GM21367 (cell line): ENCODE measurements around the gene SORT1.

Experiments used
- ATAC-seq: cut with Tn5 transposase; IDR thresholded peaks from one replicate; pipeline ENCODE4 v1.9.1; 2021; ENCODE audit not compliant: unreplicated experiment

SORT1 gene

DNA sequence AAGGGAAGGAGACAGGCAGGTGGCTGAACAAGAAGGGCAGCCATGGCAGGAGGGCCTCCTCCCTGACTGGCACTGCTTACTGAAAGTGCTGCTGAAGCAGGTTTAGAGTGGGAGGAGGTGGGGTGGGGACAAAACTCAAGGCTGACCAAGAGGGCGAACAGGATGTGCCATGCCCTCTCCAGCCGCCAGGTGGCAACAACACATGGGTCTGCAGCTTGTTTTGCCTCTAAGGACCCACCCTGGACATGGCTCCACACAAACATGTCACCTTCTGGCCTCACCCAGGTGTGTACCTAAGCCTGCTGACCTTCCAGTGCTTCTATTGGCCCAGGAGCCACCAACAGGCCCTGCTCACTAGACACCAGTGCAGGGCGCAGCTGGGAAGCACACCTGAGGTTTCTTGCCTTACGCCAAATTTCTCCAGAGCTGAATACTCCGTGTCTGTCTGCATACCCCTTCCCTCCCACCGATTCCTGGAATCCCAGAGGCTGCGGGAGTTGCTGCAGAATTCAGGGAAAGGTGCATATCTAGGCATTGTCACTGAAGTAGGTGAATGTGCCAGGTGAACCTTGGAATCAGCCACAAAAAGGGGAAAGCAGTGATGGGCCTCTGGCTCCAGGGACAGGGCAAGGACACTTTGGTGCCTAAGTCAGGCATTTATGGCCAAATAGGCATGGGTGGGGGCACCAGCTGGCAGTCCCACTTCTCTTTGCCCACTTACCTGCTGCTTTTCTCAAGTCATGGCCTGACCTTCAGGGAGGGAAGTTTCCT is 120.1 kb downstream of the SORT1 start:
- ATAC-seq = peak; percentile 61

DNA sequence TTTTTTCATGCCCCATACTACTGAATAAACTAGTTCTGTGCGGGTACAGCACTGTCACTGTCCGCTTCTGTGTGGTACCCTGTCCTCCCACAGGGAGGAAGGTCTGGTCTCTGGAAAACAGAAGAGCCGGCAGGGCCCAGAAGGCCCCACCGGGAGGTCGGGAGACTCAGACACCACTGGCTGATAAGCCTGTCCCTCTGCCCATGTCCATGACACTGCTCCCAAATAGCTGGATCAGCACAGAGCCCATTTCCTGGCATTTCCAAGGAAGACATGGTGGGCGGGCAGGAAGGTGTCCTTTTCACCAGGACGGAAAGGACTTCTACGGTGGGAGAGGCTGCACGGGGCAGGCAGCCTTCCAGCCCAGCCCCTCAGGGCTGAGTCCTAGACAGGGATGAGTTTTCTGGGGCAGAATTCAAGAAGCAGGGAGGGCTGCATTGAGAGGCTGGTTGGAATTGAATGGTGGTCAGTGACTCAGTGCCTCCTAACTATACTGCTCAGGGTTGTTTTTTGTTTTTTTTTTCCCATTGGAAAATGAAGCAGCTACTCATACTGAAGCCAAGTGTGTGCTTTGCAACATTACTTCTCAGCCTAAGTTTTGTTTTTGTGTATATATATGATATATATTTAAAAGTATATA is 121.9 kb downstream of the SORT1 start:
- no peak for ATAC-seq

DNA sequence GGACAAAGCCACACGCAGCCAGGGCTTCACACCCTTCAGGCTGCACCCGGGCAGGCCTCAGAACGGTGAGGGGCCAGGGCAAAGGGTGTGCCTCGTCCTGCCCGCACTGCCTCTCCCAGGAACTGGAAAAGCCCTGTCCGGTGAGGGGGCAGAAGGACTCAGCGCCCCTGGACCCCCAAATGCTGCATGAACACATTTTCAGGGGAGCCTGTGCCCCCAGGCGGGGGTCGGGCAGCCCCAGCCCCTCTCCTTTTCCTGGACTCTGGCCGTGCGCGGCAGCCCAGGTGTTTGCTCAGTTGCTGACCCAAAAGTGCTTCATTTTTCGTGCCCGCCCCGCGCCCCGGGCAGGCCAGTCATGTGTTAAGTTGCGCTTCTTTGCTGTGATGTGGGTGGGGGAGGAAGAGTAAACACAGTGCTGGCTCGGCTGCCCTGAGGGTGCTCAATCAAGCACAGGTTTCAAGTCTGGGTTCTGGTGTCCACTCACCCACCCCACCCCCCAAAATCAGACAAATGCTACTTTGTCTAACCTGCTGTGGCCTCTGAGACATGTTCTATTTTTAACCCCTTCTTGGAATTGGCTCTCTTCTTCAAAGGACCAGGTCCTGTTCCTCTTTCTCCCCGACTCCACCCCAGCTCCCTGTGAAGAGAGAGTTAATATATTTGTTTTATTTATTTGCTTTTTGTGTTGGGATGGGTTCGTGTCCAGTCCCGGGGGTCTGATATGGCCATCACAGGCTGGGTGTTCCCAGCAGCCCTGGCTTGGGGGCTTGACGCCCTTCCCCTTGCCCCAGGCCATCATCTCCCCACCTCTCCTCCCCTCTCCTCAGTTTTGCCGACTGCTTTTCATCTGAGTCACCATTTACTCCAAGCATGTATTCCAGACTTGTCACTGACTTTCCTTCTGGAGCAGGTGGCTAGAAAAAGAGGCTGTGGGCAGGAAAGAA is 122.9 kb downstream of the SORT1 start:
- ATAC-seq = no peak

DNA sequence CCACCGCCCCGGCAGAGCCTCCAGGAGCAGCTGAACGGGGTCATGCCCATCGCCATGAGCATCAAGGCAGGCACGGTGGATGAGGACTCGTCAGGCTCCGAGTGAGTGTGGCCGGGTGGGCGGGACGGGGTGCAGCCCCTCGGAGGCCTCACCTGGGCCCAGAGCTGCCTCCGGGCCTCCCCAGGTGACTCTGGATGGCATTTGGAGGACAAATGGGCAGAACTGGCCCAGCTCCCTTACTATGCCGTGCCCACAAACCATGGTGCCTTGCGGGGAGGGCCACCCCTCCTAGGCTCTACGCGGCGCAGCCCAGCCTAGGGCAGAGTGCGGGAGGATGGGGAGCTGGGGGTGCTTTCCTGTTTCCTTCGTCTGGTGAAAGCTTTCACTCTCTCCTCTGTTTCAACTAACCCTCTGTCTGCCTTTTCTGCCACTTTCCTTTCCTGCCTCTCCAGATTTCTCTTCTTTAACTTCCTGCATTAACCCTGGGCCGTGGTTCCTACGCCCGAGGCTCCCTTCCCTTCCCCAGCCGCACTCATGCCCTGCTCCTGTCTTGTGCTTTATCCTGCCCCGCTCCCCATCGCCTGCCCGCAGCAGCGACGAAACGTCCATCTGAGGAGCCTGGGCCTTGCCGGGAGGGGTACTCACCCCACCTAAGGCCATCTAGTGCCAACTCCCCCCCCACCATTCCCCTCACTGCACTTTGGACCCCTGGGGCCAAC is 124.0 kb downstream of the SORT1 start:
- no peak for ATAC-seq

DNA sequence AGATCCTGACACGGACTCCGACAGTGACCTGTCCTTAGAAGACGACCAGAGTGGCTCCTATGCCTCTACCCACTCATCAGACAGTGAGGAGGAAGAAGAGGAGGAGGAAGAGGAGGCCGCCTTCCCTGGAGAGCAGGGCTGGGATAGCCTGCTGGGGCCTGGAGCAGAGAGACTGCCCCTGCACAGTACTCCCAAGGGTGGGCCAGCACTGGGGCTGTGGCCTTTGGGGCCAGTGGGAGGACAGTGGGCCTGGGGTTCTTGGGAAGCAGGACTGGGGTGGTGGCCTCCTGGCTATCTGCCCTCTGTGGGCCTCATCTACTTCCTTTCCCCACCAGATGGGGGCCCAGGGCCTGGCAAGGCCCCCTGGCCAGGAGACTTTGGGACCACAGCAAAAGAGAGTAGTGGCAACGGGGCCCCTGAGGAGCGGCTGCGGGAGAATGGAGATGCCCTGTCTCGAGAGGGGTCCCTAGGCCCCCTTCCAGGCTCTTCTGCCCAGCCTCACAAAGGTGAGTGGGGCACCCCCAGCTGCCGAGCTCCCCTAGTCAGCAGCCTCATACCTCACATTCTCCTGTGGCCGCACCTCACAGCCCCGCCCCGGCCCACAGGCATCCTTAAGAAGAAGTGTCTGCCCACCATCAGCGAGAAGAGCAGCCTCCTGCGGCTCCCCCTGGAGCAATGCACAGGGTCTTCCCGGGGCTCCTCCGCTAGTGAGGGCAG is 124.7 kb downstream of the SORT1 start:
- no peak for ATAC-seq

DNA sequence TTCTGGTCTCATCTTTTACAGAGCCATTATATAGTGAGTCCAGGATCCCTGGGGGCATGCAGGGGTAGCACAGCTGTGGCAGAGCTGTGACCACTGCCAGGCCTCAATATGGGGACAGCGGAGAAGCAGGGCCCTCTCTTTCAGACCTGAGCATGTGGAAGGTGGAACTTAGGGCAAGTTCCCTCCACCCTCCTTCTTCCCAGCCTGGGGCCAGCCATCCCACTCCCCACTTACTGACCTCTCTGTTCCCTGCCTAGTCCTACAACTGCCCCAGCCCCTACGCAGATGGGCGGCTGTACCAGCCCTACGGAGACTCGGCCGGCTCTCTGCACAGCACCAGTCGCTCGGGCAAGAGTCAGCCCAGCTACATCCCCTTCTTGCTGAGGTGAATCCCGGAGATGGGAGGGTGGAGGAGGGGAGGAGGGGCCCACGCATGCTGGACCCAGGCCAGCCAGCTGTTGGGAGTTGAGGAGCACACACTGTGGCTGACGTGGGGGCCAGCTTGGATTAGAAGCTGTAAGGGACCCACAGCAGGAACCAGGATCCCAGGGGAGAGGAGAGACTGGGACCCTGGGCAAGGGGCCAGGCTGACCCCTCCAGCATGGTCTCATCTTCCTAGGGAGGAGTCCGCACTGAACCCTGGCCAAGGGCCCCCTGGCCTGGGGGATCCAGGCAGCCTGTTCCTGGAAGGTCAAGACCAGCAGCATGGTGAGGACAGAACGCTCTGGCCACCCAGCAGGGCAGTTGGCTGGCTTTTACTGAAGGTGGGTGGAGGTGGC is 125.5 kb downstream of the SORT1 start:
- ATAC-seq = no peak

DNA sequence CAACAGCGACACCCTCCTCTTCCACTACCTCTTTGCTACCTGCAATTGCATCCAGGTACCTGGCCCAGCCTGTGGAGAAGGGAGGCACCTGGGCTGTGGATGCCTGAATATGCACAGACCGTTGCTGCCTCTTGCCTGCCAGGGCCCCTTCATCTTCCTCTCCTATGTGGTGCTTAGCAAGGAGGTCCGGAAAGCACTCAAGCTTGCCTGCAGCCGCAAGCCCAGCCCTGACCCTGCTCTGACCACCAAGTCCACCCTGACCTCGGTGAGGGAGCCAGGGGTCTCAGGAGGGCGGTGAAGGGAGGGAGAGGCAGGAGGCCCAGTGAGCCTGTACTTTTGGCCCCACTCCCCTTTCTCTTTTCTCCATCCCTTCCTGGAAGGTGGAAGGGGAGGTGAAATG is 126.3 kb downstream of the SORT1 start:
- no peak for ATAC-seq

DNA sequence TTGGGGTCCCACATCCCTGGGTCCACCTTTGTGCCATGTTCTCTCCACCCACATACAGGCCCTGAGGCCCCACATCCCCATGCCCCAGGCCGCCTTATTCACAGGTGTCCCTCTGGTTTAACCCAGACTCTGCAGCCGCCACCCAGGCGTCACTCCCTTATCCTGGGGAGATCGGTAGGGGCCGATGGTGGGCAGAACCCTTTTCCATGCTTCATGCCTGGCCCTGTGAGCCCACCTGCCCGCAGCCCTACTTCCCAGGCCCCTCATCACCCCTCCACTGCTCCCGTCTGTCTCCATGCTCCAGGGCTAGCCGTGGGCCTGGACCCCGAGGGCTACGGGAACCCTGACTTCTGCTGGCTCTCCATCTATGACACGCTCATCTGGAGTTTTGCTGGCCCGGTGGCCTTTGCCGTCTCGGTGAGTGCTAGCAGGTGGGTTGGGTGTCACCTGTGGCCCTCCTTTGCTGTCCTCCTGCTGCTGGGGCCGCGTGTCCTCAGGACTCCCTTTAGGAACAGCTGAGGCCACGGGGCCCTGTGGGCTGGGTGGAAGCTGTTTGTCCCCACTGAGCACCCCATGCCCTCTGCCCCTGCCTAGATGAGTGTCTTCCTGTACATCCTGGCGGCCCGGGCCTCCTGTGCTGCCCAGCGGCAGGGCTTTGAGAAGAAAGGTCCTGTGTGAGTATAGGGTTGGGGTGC is 126.9 kb downstream of the SORT1 start:
- ATAC-seq = no peak

DNA sequence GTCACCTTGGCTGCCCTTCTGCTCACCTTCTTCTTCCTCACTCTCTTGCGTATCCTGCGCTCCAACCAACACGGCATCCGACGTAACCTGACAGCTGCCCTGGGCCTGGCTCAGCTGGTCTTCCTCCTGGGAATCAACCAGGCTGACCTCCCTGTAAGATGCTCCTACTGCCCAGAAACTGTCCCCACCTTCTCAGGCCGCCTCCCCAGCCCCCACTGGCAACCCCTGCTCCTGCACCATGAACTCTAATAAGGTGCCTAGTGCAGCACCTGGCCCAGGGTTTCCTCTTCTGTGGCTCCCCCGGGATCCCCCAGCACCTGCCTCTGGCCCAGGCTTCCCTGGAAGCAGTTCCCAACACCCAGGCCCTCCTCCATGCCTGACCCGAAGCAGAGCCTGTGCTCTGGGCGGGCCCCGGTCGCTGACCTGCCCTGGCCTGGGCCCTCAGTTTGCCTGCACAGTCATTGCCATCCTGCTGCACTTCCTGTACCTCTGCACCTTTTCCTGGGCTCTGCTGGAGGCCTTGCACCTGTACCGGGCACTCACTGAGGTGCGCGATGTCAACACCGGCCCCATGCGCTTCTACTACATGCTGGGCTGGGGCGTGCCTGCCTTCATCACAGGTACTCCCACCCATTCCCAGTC is 127.6 kb downstream of the SORT1 start:
- no peak for ATAC-seq

DNA sequence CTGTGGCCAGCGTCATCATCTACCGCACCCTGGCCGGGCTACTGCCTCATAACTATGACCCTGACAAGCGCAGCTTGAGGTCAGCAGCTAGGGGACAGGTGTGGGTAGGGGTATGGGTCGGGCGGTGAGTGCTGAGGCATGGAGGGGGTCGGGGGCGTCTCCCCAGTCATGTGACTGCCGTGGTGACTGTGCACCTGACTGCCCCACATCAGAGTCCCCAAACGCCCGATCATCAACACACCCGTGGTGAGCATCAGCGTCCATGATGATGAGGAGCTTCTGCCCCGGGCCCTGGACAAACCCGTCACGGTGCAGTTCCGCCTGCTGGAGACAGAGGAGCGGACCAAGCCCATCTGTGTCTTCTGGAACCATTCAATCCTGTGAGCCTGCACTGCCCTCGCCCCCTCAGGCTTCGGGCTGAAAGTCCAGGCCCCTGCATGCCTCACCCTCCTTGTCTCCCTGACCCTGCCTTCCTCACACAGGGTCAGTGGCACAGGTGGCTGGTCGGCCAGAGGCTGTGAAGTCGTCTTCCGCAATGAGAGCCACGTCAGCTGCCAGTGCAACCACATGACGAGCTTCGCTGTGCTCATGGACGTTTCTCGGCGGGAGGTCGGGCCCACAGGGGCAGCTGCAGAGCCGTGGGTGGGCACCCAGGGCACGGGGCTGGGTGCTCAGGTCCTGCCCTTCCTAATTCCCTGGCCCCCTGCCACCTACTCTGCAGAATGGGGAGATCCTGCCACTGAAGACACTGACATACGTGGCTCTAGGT is 128.3 kb downstream of the SORT1 start:
- ATAC-seq = no peak

DNA sequence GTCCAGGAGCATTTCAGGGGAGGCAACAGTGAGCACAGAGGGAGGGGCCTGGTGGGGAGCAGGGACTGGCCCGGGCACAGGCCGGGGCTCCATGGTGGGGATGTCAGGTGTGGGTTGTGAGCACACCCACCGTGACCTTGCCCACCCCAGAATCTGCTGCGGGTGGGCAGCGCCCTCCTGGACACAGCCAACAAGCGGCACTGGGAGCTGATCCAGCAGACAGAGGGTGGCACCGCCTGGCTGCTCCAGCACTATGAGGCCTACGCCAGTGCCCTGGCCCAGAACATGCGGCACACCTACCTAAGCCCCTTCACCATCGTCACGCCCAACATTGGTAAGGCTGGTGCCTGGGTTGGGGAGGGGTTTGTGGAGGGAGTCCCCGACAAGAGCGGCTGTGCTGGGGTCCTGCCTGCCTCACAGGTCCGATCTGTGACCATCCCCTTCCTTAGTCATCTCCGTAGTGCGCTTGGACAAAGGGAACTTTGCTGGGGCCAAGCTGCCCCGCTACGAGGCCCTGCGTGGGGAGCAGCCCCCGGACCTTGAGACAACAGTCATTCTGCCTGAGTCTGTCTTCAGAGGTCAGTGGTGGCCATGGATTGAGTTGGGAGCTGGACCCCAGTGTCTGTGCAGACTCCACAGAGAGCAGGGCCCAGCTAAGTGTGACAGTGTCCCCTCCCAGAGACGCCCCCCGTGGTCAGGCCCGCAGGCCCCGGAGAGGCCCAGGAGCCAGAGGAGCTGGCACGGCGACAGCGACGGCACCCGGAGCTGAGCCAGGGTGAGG is 129.1 kb downstream of the SORT1 start:
- ATAC-seq = no peak

DNA sequence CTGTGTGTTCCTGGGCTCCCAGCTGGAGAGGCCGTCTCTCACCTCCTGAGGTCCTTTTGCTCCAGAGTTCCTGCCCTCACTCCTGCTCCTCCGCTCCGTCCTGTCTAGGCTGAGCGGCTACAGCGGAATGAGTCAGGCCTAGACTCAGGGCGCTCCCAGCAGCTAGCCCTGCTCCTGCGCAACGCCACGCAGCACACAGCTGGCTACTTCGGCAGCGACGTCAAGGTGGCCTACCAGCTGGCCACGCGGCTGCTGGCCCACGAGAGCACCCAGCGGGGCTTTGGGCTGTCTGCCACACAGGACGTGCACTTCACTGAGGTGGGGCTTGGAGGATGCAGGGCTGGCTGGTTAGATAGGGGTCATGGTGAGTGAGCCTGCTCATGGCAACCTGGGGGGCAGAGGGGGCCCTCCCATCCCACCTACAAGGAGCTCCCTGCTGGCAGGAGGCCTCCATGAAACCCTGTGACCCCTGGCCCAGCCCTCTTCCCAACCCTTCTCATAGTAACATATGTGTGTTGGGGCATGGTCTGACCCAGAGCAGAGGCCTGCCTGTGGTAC is 129.9 kb downstream of the SORT1 start:
- no peak for ATAC-seq

DNA sequence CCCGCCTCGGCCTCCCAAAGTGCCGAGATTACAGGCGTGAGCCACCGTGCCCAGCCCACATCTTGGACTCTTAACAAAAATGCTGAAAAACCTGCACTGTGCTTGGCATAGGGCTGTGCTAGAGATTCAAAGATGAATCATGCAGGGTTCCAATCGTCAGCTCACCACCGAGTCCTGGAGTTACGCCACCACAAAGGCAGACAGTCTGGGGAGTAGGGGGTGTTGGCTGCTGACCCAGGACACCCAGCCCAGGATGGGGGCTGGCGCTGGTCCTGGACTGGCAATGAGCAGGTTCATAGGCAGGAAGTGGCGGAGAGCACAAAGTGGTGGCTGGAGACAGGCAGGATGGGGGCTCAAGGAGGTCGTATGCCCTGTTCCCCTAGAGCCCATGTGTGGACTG is 130.8 kb downstream of the SORT1 start:
- ATAC-seq = no peak

DNA sequence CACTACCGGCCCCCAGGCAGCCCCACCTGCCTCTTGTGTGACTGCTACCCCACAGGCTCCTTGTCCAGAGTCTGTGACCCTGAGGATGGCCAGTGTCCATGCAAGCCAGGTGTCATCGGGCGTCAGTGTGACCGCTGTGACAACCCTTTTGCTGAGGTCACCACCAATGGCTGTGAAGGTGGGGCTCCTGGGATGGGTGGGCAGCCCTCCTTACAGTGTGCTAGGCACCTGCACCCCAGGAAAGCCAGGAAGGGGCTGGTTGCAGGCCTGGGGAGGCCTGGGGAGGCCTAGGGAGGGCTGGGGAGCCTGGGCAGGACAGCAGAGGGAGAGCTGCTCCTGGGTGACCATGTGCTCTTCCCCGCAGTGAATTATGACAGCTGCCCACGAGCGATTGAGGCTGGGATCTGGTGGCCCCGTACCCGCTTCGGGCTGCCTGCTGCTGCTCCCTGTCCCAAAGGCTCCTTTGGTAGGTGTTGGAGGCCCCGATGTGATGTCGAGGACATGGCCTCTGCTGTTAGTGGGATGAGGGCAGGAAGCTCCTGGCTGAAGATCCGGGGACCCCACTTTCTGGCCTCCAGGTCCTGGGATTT is 131.9 kb downstream of the SORT1 start:
- ATAC-seq = no peak

DNA sequence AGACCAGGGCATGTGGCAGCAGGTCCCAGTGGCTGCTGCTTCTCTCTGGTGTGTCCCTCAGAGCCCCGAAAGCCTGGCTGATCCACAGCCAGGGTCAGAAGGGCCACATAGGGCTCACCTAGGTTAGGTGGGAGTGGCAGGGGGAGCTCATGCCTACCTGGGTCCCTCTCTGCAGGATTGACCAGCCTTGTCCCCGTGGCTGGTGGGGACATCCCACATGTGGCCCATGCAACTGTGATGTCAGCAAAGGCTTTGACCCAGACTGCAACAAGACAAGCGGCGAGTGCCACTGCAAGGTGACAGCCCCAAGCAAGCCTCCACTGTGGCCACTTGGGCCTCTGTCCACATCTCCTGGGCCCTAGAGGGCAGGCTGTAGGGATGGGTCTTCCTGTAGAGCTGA is 132.7 kb downstream of the SORT1 start:
- ATAC-seq = no peak

DNA sequence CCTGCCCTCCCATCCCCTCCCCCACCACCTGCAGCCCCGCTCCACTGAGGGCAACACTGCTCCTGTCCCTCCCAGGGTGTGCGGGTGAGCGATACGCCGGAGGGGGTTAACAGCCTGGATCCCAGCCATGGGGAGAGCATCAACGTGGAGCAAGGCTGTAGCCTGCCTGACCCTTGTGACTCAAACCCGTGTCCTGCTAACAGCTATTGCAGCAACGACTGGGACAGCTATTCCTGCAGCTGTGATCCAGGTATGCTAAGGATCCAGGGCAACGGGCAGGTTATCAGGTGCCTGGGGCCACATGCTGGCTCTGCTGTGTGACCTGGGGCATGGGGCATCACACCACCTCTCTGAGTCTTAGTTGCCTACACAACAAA is 133.4 kb downstream of the SORT1 start:
- no peak for ATAC-seq
